Measurements from ENCODE around the gene COMMD9.

- TF ChIP-seq CTCF (conservative IDR thresholded peaks at IDR 0.05) (no peak), ZFX (IDR thresholded peaks at IDR 0.05) (no peak)
These were observed 54.4 kb downstream of the COMMD9 start for GRCh38 chr11:36234825-36235224.
